Muscle layer of colon (tissue), 2 donors: Measurements from ENCODE around the gene MYO3B.

Source experiments
- H3K27ac ChIP-seq: one replicate; pipeline ENCODE4 v1.7.0; 2013; ENCODE audit warnings: low read depth, mild to moderate bottlenecking, low read length, moderate library complexity
- H3K27me3 ChIP-seq, 2 donors: one replicate each; pipeline ENCODE4 v1.7.0; 2013; ENCODE audit warnings: low read length in 2 of 2, mild to moderate bottlenecking in 2 of 2; ENCODE audit not compliant: insufficient read depth in 2 of 2, control insufficient read depth in 1 of 2
- H3K36me3 ChIP-seq: one replicate; pipeline ENCODE4 v1.7.0; 2013; ENCODE audit warnings: mild to moderate bottlenecking, low read length; ENCODE audit not compliant: insufficient read depth
- H3K4me1 ChIP-seq: one replicate; pipeline ENCODE4 v1.7.0; 2013; ENCODE audit warnings: mild to moderate bottlenecking, low read length; ENCODE audit not compliant: insufficient read depth
- H3K4me3 ChIP-seq, 2 donors: one replicate each; pipeline ENCODE4 v1.7.0; 2013; ENCODE audit warnings: low read length in 2 of 2, low read depth in 1 of 2, mild to moderate bottlenecking in 1 of 2, moderate library complexity in 1 of 2
- H3K9ac ChIP-seq: one replicate; pipeline ENCODE4 v1.7.0; 2013; ENCODE audit warnings: low read length
- H3K9me3 ChIP-seq: one replicate; pipeline ENCODE4 v1.7.0; 2013; ENCODE audit warnings: mild to moderate bottlenecking, low read length
- donor health status: abdominal sarcoma.
- donor health status: Adenocarcinoma of cecum.

MYO3B gene

GRCh38 chr2:170368370-170368769 is 190.4 kb downstream of the MYO3B start:
- H3K9me3 ChIP-seq, result no peaks in the 10 kb centered on the region

GRCh38 chr2:170369228-170369627 is 191.3 kb downstream of the MYO3B start:
- Histone ChIP-seq H3K9me3 (no peaks in the 10 kb centered on the region), H3K4me1 (no peaks in the 10 kb centered on the region), H3K4me3 (no peak overlapping the region), H3K36me3 (no peaks in the 10 kb centered on the region), H3K27ac (no peak overlapping the region), H3K27me3 (peaks cover 16 to 20% of the 10 kb centered on the region in 2 donors), H3K9ac (no peak overlapping the region)

More at GRCh38 chr2:170368370-170368769, 190.4 kb downstream of the MYO3B start:
- Histone ChIP-seq H3K4me3 (no peak overlapping the region), H3K9ac (no peak overlapping the region), H3K4me1 (no peaks in the 10 kb centered on the region), H3K27ac (no peak overlapping the region), H3K36me3 (no peaks in the 10 kb centered on the region), H3K27me3 (peaks cover 16 to 20% of the 10 kb centered on the region in 2 donors)

GRCh38 chr2:170369894-170370293 is 191.9 kb downstream of the MYO3B start:
- Histone ChIP-seq H3K27me3 (peaks cover 16 to 20% of the 10 kb centered on the region in 2 donors), H3K4me3 (no peak overlapping the region), H3K36me3 (no peaks in the 10 kb centered on the region), H3K4me1 (no peaks in the 10 kb centered on the region), H3K9ac (no peak overlapping the region), H3K9me3 (no peaks in the 10 kb centered on the region), H3K27ac (no peak overlapping the region)

- no peak overlapping the region for H3K27ac ChIP-seq
- no peak overlapping the region for H3K4me3 ChIP-seq
- no peak overlapping the region for H3K9ac ChIP-seq
- no peaks in the 10 kb centered on the region for H3K9me3 ChIP-seq
- no peaks in the 10 kb centered on the region for H3K4me1 ChIP-seq
- H3K36me3 ChIP-seq, result no peaks in the 10 kb centered on the region
- H3K27me3 ChIP-seq, result peaks cover 16 to 20% of the 10 kb centered on the region in 2 donors
These were observed 193.5 kb downstream of the MYO3B start for GRCh38 chr2:170371231-170371998.

GRCh38 chr2:170375192-170375591 is 197.2 kb downstream of the MYO3B start:
- Histone ChIP-seq H3K4me3 (no peak overlapping the region), H3K27me3 (peaks cover 0 to 10% of the 10 kb centered on the region in 2 donors), H3K27ac (no peak overlapping the region)

GRCh38 chr2:170377500-170378207 is 199.7 kb downstream of the MYO3B start:
- H3K4me3 ChIP-seq, result no peak overlapping the region

More at GRCh38 chr2:170375192-170375591, 197.2 kb downstream of the MYO3B start:
- Histone ChIP-seq H3K36me3 (no peaks in the 10 kb centered on the region), H3K9me3 (no peaks in the 10 kb centered on the region), H3K9ac (no peak overlapping the region), H3K4me1 (peaks cover 8% of the 10 kb centered on the region)

GRCh38 chr2:170380267-170380666 is 202.3 kb downstream of the MYO3B start:
- Histone ChIP-seq H3K4me1 (peaks cover 8% of the 10 kb centered on the region), H3K9me3 (no peaks in the 10 kb centered on the region), H3K9ac (no peak overlapping the region), H3K27ac (no peak overlapping the region), H3K4me3 (no peak overlapping the region), H3K36me3 (no peaks in the 10 kb centered on the region), H3K27me3 (no peaks in the 10 kb centered on the region)

More at GRCh38 chr2:170377500-170378207, 199.7 kb downstream of the MYO3B start:
- H3K9me3 ChIP-seq, result no peaks in the 10 kb centered on the region
- no peak overlapping the region for H3K27ac ChIP-seq
- H3K9ac ChIP-seq, result no peak overlapping the region
- peaks cover 0 to 2% of the 10 kb centered on the region in 2 donors for H3K27me3 ChIP-seq
- peaks cover 8% of the 10 kb centered on the region for H3K4me1 ChIP-seq
- no peaks in the 10 kb centered on the region for H3K36me3 ChIP-seq

GRCh38 chr2:170381678-170382077 is 203.7 kb downstream of the MYO3B start:
- H3K27me3 ChIP-seq, result peaks cover 0 to 5% of the 10 kb centered on the region in 2 donors
- no peak overlapping the region for H3K9ac ChIP-seq
- H3K9me3 ChIP-seq, result no peaks in the 10 kb centered on the region
- no peaks in the 10 kb centered on the region for H3K36me3 ChIP-seq
- H3K27ac ChIP-seq, result no peak overlapping the region
- H3K4me3 ChIP-seq, result no peak overlapping the region
- H3K4me1 ChIP-seq, result peaks cover 8% of the 10 kb centered on the region

GRCh38 chr2:170386554-170386953 is 208.6 kb downstream of the MYO3B start:
- Histone ChIP-seq H3K36me3 (no peaks in the 10 kb centered on the region), H3K4me3 (no peak overlapping the region), H3K27ac (no peak overlapping the region), H3K9ac (no peak overlapping the region), H3K9me3 (no peaks in the 10 kb centered on the region), H3K4me1 (no peaks in the 10 kb centered on the region), H3K27me3 (peaks cover 0 to 5% of the 10 kb centered on the region in 2 donors)

- H3K4me3 ChIP-seq, result no peak overlapping the region
- H3K9me3 ChIP-seq, result no peaks in the 10 kb centered on the region
- peaks cover 4% of the 10 kb centered on the region for H3K4me1 ChIP-seq
- no peak overlapping the region for H3K27ac ChIP-seq
- peaks cover 0 to 2% of the 10 kb centered on the region in 2 donors for H3K27me3 ChIP-seq
- no peak overlapping the region for H3K9ac ChIP-seq
- H3K36me3 ChIP-seq, result no peaks in the 10 kb centered on the region
These were observed 213.1 kb downstream of the MYO3B start for GRCh38 chr2:170391018-170391417.

- Histone ChIP-seq H3K4me1 (peaks cover 4% of the 10 kb centered on the region), H3K27me3 (no peaks in the 10 kb centered on the region), H3K9ac (no peak overlapping the region), H3K36me3 (no peaks in the 10 kb centered on the region), H3K9me3 (no peaks in the 10 kb centered on the region), H3K4me3 (no peak overlapping the region), H3K27ac (no peak overlapping the region)
These were observed 213.8 kb downstream of the MYO3B start for GRCh38 chr2:170391697-170392096.
